Kidney epithelial cell (primary cell): ENCODE results near the gene PODNL1. TPM values are rescaled to one million over a fixed set of nuclear protein-coding genes. Genes with fewer than 3 reads are reported as not detected.

ENCODE experiments used
- DNase-seq: peaks from one replicate; pipeline ENCODE4 v3.0.0-alpha.2; 2010; ENCODE audit warnings: low read depth
- H3K27me3 ChIP-seq: 2 replicates; pipeline ENCODE4 v1.6.0; 2011; ENCODE audit warnings: low read length; ENCODE audit not compliant: control insufficient read depth, insufficient read depth
- H3K36me3 ChIP-seq: 2 replicates; pipeline ENCODE4 v1.5.1; 2011; ENCODE audit warnings: low read length; ENCODE audit not compliant: control insufficient read depth, insufficient read depth
- H3K4me3 ChIP-seq: 2 replicates; pipeline ENCODE4 v1.5.1; 2011; ENCODE audit warnings: low read depth, mild to moderate bottlenecking, control low read depth, low read length
- total RNA-seq: library from RNA; depleted of rRNA; stranded (reverse); fragments of >200 nt; gene quantifications from 2 replicates; pipeline ENCODE4 v1.2.3, GENCODE V29; 2015
- TF ChIP-seq, protein P1 (sequence below): IDR thresholded peaks from 2 replicates; pipeline ENCODE4 v1.5.1; 2011; ENCODE audit warnings: mild to moderate bottlenecking, moderate library complexity, low read length, control low read depth, inconsistent platforms; ENCODE audit not compliant: insufficient read depth, poor library complexity, severe bottlenecking

The PODNL1 gene
- total RNA-seq, 1 donor from 2014 or later: not detected

GRCh38 chr19:13899912-13900584, 38.2 kb downstream of the PODNL1 start:
- TF ChIP-seq, protein P1, sequence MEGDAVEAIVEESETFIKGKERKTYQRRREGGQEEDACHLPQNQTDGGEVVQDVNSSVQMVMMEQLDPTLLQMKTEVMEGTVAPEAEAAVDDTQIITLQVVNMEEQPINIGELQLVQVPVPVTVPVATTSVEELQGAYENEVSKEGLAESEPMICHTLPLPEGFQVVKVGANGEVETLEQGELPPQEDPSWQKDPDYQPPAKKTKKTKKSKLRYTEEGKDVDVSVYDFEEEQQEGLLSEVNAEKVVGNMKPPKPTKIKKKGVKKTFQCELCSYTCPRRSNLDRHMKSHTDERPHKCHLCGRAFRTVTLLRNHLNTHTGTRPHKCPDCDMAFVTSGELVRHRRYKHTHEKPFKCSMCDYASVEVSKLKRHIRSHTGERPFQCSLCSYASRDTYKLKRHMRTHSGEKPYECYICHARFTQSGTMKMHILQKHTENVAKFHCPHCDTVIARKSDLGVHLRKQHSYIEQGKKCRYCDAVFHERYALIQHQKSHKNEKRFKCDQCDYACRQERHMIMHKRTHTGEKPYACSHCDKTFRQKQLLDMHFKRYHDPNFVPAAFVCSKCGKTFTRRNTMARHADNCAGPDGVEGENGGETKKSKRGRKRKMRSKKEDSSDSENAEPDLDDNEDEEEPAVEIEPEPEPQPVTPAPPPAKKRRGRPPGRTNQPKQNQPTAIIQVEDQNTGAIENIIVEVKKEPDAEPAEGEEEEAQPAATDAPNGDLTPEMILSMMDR: no peak
- no peaks in the 10 kb centered on the region for H3K36me3 ChIP-seq
- DNase-seq: no peak
- H3K27me3 ChIP-seq: no peaks in the 10 kb centered on the region
- no peak overlapping the region for H3K4me3 ChIP-seq

DNA sequence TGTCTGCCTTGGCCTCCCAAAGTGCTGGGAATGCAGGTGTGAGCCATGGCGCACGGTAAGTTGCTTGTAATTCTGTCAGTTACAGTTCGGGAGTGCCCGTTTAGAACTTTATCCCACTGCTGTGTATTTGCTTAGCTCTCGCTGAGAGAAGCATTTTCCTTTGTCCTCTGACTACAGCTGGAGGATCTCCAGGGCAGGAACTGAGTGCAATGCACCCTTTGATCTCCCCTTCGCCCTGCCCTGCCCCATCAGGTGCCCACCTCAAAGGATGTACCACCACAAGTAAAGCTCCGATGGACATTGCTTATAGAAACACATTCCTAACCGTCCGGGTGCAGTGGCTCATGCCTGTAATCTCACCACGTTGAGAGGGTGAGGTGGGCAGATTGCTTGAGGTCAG, 38.8 kb downstream of the PODNL1 start:
- no peaks in the 10 kb centered on the region for H3K36me3 ChIP-seq
- no peak for DNase-seq
- no peak overlapping the region for H3K4me3 ChIP-seq
- H3K27me3 ChIP-seq: no peaks in the 10 kb centered on the region
- TF ChIP-seq, protein P1: no peak

DNA sequence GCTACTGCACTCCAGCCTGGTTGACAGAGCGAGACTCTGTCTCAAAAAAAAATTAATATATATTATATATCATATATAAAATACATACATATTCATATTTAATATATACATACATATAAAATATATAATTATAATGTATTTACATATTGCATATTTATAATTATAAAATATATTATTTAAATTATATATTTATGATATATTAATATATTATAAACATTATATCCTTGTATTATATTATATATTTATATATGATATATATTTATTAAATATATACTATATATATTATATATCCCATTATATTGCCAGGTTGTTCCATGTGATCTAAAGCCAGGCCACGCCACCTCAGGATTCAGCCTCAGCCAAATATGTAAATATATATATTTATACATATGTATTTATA, 42.0 kb downstream of the PODNL1 start:
- TF ChIP-seq, protein P1: no peak
- no peak for DNase-seq
- no peaks in the 10 kb centered on the region for H3K27me3 ChIP-seq
- H3K36me3 ChIP-seq: no peaks in the 10 kb centered on the region
- no peak overlapping the region for H3K4me3 ChIP-seq

DNA sequence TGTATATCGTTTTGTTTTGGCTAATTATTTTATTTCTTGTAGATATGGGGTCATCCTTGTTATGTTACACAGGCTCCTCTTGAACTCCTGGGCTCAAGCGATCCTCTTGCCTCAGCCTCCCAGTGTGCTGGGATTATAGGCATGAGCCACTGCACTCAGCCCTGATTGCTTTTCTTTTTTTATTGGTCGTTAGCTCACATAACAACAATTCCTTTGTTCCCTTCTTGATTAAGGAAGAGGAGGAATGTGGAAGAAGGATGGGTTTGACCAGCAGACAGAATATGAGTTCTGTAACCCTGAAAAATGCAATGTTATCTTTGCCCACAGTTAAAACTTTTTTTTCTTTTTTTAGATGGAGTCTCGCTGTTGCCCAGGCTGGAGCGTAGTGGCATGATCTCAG, 43.7 kb downstream of the PODNL1 start:
- H3K27me3 ChIP-seq: no peaks in the 10 kb centered on the region
- no peak overlapping the region for H3K4me3 ChIP-seq
- TF ChIP-seq, protein P1: no peak
- H3K36me3 ChIP-seq: no peaks in the 10 kb centered on the region
- no peak for DNase-seq

GRCh38 chr19:13892870-13893269, 45.3 kb downstream of the PODNL1 start:
- no peak overlapping the region for H3K4me3 ChIP-seq
- TF ChIP-seq, protein P1: no peak
- DNase-seq: no peak
- no peaks in the 10 kb centered on the region for H3K27me3 ChIP-seq
- H3K36me3 ChIP-seq: no peaks in the 10 kb centered on the region

DNA sequence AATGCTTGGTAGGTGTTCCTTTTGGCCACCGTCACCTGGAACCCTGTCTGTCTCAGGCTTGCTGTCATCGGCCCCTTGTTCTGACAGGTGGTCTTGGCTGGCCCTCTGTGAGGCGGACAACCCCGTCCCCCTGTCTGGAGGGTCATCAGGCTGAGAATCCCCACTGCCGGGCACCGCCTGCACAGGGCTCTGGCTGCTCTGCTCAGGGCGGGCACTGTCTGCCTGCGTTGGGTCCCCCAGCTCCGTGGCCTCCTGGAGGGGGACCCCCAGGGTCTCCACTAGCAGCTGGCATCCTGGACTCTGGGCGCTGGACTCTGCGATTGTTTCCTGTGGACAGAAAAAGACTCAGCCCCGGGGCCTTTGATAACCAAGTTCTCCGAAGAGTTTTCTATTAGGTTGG, 48.1 kb downstream of the PODNL1 start:
- DNase-seq: no peak
- TF ChIP-seq, protein P1: no peak
- peaks cover under 1% of the 10 kb centered on the region for H3K27me3 ChIP-seq
- H3K36me3 ChIP-seq: no peaks in the 10 kb centered on the region
- H3K4me3 ChIP-seq: no peak overlapping the region
